GM18870 (cell line): ENCODE data around the gene SAXO2.
"Not testable (repeated sequence)": the region's sequence is repeated elsewhere in the genome, so short reads cannot be mapped to it uniquely, and the experiment has no call there.

Source experiments
- ATAC-seq: cut with Tn5 transposase; IDR thresholded peaks from one replicate; pipeline ENCODE4 v1.9.1; 2021; ENCODE audit warnings: moderate library complexity; ENCODE audit not compliant: unreplicated experiment

The SAXO2 gene

GRCh38 chr15:82284381-82284780 lies 21.8 kb downstream of the SAXO2 start:
- not testable (repeated sequence) for ATAC-seq

- peak; percentile 92 for ATAC-seq
These were observed 23.9 kb downstream of the SAXO2 start for GRCh38 chr15:82286475-82286874.

GRCh38 chr15:82288202-82288601 lies 25.6 kb downstream of the SAXO2 start:
- not testable (repeated sequence) for ATAC-seq

GRCh38 chr15:82292271-82292670 lies 29.7 kb downstream of the SAXO2 start:
- no peak for ATAC-seq

- ATAC-seq: no peak
These were observed 31.6 kb downstream of the SAXO2 start for GRCh38 chr15:82294061-82294690.

GRCh38 chr15:82297546-82297945 lies 34.9 kb downstream of the SAXO2 start:
- no peak for ATAC-seq

- ATAC-seq: no peak
These were observed 35.4 kb downstream of the SAXO2 start for GRCh38 chr15:82298032-82298431.

- ATAC-seq: no peak
These were observed 35.9 kb downstream of the SAXO2 start for GRCh38 chr15:82298520-82298919.

- not testable (repeated sequence) for ATAC-seq
These were observed 36.9 kb downstream of the SAXO2 start for GRCh38 chr15:82299511-82299914.

- ATAC-seq: not testable (repeated sequence)
These were observed 37.7 kb downstream of the SAXO2 start for GRCh38 chr15:82300326-82300725.

GRCh38 chr15:82300883-82301282 lies 38.3 kb downstream of the SAXO2 start:
- ATAC-seq: no peak

GRCh38 chr15:82301296-82302016 lies 38.8 kb downstream of the SAXO2 start:
- ATAC-seq: no peak

- no peak for ATAC-seq
These were observed 41.5 kb downstream of the SAXO2 start for GRCh38 chr15:82303956-82304777.

- ATAC-seq: no peak
These were observed 42.1 kb downstream of the SAXO2 start for GRCh38 chr15:82304778-82305090.

- no peak for ATAC-seq
These were observed 43.0 kb downstream of the SAXO2 start for GRCh38 chr15:82305621-82306048.

- ATAC-seq: no peak
These were observed 44.4 kb downstream of the SAXO2 start for GRCh38 chr15:82306791-82307713.

GRCh38 chr15:82307714-82308081 lies 45.1 kb downstream of the SAXO2 start:
- no peak for ATAC-seq

- ATAC-seq: no peak
These were observed 47.2 kb downstream of the SAXO2 start for GRCh38 chr15:82309802-82310201.

GRCh38 chr15:82311321-82311720 lies 48.7 kb downstream of the SAXO2 start:
- ATAC-seq: not testable (repeated sequence)

GRCh38 chr15:82312586-82313349 lies 50.1 kb downstream of the SAXO2 start:
- no peak for ATAC-seq
